SK-N-SH (cell line): ENCODE measurements around the gene GOLPH3.

ENCODE experiments used
- CTCF ChIP-seq: fragments of 200-600 bp; sonication (generic); IDR thresholded peaks from 2 replicates; pipeline ENCODE4 v1.6.1; 2017; ENCODE audit warnings: antibody characterized with exemption, mild to moderate bottlenecking, moderate library complexity
- EP300 ChIP-seq, 2 experiments: IDR thresholded peaks; 2 replicates each; pipeline versions ENCODE4 v1.4.0 to v1.6.1; 2012; ENCODE audit warnings: borderline replicate concordance in 1 of 2, low read depth in 1 of 2, low read length in 1 of 2
- MAX ChIP-seq: IDR thresholded peaks from 2 replicates; pipeline ENCODE4 v1.4.0; 2012; ENCODE audit warnings: low read depth
- NRF1 ChIP-seq: IDR thresholded peaks from 2 replicates; pipeline ENCODE4 v1.6.1; 2012; ENCODE audit warnings: low read depth, mild to moderate bottlenecking, low read length
- SMC3 ChIP-seq: IDR thresholded peaks from 2 replicates; pipeline ENCODE4 v1.6.1; 2012; ENCODE audit warnings: low read depth, low read length, improper control_type of control experiment

GRCh38 chr5:32151198-32151597, 22.9 kb downstream of the GOLPH3 start:
- TF ChIP-seq EP300 (IDR thresholded peaks at IDR 0.05; ENCODE audit: borderline replicate concordance in 1 of 2, low read depth in 1 of 2, low read length in 1 of 2): no peak
- TF ChIP-seq CTCF: no peak
- no peak for TF ChIP-seq NRF1
- no peak for TF ChIP-seq SMC3
- no peak for TF ChIP-seq MAX
